KOPT-K1 (cell line): ENCODE data around the gene CCDC85B.

ENCODE experiments used
- H3K27ac ChIP-seq: fragments of 200-600 bp; sonication (generic); 2 replicates; pipeline ENCODE4 v1.5.1; 2016; ENCODE audit warnings: antibody characterized with exemption, mild to moderate bottlenecking, low read depth, low read length; ENCODE audit not compliant: poor library complexity, severe bottlenecking
- H3K36me3 ChIP-seq: fragments of 200-600 bp; sonication (generic); 2 replicates; pipeline ENCODE4 v1.5.1; 2017; ENCODE audit warnings: antibody characterized with exemption, mild to moderate bottlenecking, low read length, moderate library complexity; ENCODE audit not compliant: insufficient read depth
- H3K9me3 ChIP-seq: fragments of 200-600 bp; sonication (generic); 2 replicates; pipeline ENCODE4 v1.5.1; 2017; ENCODE audit warnings: antibody characterized with exemption, low read length, mild to moderate bottlenecking; ENCODE audit not compliant: insufficient read depth, poor library complexity, severe bottlenecking

Gene CCDC85B

DNA sequence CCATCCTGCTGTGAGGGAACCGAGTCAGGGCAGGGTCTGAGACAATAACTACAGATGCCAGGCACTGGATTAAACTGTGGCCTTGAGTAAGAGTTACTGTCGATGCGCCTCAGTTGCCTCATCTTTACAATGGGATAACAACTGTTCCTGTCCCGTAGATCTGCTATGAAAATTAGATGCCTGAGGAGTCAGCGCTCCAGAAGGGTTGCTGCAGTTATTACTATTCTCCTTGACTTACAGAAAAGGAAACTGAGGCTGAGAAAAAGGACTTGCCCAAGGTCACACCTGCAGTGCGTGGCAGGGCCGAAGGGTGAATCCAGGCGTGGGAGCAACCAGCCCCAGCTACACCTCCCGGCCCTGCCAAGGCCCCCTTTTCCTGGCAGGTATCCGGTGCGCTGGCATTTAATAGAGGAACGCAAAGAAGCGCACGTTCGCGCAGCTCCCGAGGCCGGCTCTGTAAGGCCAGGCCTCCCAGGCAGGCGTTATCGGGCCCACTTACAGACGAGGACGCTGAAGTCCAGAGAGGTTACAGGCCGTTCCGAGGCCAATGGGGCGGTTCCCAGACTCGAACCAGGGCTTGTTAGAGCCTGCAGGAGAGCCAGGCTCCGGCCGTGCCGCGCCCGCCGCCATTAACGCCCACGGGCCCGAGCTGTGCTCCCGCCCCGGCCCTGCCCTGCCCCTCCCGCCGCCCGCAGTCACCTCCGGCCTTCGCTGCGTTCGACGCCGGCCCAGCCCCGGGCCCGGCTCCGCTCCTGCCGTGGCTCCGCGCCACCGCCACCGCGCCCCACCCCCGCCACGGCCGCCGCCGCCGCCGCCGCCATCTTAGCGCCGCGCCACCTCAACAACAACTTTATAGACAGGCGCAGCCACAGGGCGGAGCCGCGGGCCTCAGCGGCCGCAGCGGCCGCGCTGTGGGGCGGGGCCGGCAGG lies 28.0 kb downstream of the CCDC85B start, which contains the start of gene C11orf68:
Gene C11orf68, minus strand, starts transcription at position 852 of the 930 bp plus-strand sequence. Its CDS starts 31 bp downstream, at position 821.
- Histone ChIP-seq H3K36me3 (peaks cover 29% of the 10 kb centered on the region), H3K27ac (peak within 1 kb of the TSS; percentile 90), H3K9me3 (no peaks in the 10 kb centered on the region)

DNA sequence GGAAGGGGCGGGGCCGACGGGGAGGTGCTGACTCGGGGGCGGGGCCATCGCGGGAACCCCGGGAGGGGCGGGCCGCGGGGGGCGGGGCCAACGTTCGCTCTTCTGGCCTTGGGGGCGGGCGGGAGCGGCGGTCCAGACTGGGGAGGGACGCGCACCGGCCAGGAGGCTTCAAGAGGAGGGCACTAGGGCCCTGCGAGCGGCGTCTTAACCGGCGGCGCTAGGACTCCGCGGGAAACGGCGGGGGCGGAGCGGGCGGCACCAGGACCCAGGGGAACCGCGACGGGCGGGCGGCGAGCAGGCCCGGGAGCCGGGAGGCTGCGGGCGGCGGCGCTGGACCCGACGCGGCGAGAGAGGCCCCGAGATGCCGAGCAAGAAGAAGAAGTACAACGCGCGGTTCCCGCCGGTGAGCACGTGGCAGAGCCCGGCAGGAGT lies 28.7 kb downstream of the CCDC85B start, which contains the start of gene DRAP1:
Gene DRAP1, plus strand, starts transcription at position 286 of the 432 bp plus-strand sequence. Its CDS starts 76 bp downstream, at position 362.
- H3K36me3 ChIP-seq = peaks cover 31% of the 10 kb centered on the region
- peak within 1 kb of the TSS; percentile 90 for H3K27ac ChIP-seq
- H3K9me3 ChIP-seq = no peaks in the 10 kb centered on the region

DNA sequence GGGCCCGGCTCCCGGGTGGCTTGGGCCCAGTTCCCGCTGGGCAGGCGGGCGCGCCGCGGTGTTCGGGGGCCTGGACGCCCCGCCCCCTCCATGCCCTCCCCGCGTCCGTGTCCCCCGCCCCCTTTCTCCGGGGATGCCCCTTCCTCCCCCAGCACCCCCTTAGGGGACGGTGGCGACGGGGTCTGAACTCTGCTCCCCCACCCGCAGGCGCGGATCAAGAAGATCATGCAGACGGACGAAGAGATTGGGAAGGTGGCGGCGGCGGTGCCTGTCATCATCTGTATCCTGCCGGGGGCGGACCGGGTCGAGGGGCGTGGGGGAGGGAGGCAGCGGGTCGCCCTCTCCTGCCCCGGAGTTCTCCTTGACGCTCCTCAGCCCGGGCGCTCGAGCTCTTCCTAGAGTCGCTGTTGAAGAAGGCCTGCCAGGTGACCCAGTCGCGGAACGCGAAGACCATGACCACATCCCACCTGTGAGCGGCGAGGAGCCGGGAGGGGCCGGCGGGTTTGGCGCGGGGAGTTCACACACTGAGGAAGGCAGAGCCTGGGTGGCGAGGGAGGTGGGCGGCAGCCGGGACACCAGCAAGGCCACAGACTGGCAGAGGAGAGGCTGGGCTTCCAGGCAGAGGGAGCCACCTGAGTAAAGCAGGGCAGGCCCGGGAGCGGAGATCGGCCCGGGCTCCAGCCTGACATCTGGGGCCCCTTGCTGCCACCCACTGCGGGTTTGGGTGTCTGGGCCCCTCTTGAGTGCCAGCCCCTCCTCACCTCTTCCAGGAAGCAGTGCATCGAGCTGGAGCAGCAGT lies 29.3 kb downstream of the CCDC85B start:
- peaks cover 37% of the 10 kb centered on the region for H3K36me3 ChIP-seq
- H3K27ac ChIP-seq = peak overlapping the region; percentile 84
- no peaks in the 10 kb centered on the region for H3K9me3 ChIP-seq

DNA sequence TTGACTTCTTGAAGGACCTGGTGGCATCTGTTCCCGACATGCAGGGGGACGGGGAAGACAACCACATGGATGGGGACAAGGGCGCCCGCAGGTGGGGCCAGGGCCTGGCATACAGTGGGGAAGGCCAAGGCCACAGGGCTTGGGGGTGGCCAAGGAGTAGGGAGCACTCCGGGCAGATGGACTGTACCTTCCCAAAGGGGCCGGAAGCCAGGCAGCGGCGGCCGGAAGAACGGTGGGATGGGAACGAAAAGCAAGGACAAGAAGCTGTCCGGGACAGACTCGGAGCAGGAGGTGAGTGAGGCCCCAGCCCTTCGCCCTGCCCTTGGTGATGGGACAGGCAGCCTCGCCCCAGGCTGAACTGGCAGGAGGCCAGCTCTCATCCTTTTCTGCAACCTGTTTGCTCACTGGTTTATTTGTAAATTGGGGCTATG lies 29.9 kb downstream of the CCDC85B start:
- Histone ChIP-seq H3K36me3 (peaks cover 42% of the 10 kb centered on the region), H3K27ac (peak overlapping the region; percentile 84)

DNA sequence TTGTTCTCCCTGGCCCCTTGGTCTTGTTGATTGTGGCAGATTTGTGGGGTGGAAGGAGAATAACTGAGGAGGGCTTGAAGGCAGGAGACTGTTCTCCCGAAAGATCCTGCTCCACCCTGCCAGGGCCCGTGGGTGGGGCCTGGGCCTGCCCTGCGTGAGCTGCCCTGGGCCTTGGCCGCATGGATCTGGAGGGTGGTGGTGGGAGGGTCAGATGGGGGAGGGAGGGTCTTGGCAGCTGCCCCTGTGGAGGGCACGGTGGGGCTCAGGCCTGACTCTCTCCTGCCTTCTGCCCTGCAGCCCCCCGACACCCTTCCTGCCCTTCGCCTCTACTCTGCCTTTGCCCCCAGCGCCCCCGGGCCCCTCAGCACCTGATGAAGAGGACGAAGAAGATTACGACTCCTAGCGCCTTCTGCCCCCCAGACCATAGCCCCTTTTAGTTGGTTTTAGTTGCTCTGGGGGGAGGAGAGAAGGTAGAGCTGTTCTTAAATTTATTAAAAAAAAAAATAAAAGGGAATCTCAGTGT lies 30.6 kb downstream of the CCDC85B start:
- no peaks in the 10 kb centered on the region for H3K9me3 ChIP-seq
- H3K27ac ChIP-seq = peak overlapping the region; percentile 84
- H3K36me3 ChIP-seq = peaks cover 43% of the 10 kb centered on the region

More for the DNA sequence above, 29.9 kb downstream of the CCDC85B start:
- no peaks in the 10 kb centered on the region for H3K9me3 ChIP-seq

DNA sequence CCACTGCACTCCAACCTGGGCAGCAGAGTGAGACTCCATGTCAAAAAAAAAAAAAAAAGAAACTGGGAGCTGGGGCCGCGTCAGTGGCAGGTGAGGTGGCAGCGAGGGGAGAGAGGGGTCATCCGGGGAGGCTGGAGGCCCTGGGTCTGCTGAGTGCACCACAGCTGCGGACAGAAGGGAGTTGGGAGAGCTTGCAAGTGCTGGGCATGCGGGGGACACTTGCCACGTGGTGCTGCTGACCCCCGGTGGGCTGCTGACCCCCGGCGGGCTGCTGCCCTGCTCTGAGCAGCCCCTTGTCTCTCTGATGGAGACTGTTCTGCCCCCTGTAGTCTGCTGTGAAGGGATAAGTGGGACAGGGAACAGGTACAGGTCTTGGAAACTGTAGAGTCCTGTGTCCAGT lies 31.4 kb downstream of the CCDC85B start:
- no peaks in the 10 kb centered on the region for H3K9me3 ChIP-seq
- peaks cover 43% of the 10 kb centered on the region for H3K36me3 ChIP-seq
- no peak overlapping the region for H3K27ac ChIP-seq

DNA sequence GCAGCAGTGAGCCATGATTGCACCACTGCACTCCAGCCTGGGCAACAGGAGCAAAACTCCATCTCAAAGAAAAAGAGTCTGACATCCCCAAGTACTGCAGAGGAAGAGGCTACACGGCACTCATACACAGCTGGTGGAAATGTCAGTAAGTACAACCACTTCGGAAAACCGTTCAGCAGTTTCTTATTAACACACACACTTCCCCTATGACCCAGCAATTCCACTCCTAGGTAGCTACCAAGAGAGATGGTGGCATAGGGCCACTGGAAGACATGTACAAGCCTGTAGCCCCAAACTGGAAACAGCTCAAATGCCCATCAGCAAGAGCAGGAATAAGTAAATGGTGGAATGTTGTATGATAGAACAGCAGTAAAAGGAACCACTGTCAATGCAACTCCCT lies 32.1 kb downstream of the CCDC85B start:
- no peak overlapping the region for H3K27ac ChIP-seq
- H3K9me3 ChIP-seq = no peaks in the 10 kb centered on the region
- H3K36me3 ChIP-seq = peaks cover 43% of the 10 kb centered on the region

DNA sequence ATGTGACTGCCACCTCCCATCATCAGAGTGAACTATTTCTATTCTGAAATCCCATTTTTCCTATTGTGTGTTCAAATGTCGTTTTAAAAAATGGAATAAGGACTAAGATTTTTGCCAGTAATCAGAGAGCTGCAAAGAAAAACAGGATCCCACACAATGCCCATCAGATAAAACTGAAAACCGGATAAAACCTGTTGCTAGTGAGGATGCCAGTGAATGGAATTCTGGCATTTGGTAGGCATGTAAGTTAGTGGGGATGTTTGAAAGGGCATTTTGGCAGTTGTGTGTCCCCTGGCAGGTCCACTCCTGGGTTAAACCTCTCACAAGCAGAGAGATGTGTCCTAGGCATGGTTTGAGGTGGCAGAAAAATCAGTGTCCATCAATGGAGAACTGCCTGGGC lies 34.9 kb downstream of the CCDC85B start:
- Histone ChIP-seq H3K9me3 (no peaks in the 10 kb centered on the region), H3K36me3 (peaks cover 43% of the 10 kb centered on the region), H3K27ac (no peak overlapping the region)

DNA sequence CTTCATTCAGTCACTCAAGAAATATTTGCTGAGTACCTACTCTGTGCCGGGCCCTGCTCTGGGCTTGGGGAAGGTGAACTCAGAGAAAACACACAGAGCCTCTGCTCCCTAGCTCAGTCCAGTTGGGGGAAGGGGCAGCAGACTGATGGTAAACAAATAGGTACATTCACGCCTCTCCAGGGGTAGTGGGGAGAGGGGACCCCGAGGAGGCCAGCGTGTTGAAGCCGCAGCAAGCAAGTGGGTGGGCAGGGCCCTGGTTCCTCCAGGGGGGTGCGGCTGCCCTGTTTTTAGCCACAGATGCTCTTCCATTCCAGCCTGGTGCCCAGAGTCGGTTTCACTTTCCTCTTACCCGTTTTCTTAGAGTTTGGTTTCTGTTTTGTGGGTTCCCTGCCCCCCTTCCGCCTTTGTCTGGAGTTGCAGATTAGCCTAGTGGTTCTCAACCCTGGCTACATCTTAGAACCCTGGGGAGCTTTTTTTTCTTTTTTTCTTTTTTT lies 37.5 kb downstream of the CCDC85B start:
- Histone ChIP-seq H3K9me3 (no peaks in the 10 kb centered on the region), H3K36me3 (peaks cover 19% of the 10 kb centered on the region), H3K27ac (peak overlapping the region; percentile 96)

DNA sequence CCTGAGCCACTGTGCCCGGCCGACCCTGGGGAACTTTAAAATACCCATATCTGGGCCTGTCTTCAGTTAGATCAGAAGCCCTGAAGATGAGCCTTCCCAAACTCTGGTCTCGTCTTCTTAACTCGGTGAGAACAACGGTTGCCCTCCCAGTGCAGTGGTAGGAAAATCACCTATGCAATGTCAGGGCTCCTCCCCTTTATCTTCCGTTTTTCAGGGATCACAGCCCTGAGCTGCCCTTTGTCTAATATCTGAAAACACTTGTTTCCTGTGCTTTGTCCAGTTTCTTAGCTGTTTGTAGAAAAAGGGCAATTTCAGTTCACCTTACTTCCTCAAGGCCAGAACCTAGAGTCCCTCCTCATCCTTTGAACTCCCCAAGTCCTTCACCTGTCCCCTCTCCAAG lies 38.2 kb downstream of the CCDC85B start:
- Histone ChIP-seq H3K27ac (peak overlapping the region; percentile 96), H3K9me3 (no peaks in the 10 kb centered on the region)

DNA sequence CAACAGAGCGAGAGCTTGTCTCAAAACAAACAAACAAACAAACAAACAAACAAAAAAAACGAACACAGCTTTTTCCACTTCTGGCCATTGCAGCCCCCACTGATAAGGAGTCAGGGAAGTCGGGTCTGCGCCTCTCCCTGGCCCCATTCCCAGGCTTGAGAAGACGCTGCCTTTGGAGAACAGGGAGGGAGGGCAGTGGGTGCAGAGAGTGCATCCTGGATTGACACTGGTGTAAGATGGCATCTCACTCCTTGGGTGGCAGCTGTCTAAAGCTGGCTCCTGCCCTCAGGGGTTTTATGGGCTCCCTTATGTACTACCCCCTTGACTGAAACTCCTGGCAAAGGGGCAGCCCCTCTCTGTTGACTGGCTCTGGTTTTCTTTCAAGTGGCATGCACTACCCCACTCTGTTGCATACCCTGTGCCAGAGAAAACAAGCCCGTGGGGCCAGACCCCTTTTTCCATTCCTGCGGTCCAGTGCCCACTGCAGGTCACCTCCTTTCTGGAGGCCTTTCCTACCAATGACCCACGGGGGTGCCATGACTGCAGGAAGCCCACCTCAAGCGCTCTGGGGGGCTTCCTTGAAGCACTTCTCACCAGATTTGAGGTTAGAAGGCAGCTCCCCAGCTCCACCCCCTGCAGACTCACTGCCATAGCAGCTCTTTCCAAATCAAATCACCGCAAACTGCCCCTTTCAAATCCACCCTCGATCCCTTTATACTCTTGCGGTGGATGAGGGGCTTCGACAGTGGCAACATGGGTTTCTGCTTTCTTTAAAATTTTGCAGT lies 41.5 kb downstream of the CCDC85B start:
- Histone ChIP-seq H3K36me3 (no peaks in the 10 kb centered on the region), H3K9me3 (no peaks in the 10 kb centered on the region), H3K27ac (peak overlapping the region; percentile 37)

More for the DNA sequence above, 38.2 kb downstream of the CCDC85B start:
- H3K36me3 ChIP-seq = peaks cover 12% of the 10 kb centered on the region; the same call in 1 of the 2 replicates

DNA sequence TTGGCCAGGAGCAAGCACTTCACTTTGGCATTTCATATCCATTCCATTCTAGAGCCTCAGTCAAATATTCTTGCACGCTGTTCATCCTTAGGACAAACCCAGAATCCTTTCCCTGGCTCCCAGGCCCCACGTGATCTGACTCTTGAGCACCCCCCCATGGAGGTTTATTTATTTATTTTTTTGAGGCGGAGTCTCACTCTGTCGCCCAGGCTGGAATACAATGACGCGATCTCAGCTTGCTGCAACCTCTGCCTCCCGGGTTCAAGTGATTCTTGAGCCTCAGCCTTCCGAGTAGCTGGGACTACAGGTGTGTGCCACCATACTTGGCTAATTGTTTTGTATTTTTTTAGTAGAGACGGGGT lies 42.1 kb downstream of the CCDC85B start:
- Histone ChIP-seq H3K9me3 (no peaks in the 10 kb centered on the region), H3K27ac (no peak overlapping the region), H3K36me3 (no peaks in the 10 kb centered on the region)

DNA sequence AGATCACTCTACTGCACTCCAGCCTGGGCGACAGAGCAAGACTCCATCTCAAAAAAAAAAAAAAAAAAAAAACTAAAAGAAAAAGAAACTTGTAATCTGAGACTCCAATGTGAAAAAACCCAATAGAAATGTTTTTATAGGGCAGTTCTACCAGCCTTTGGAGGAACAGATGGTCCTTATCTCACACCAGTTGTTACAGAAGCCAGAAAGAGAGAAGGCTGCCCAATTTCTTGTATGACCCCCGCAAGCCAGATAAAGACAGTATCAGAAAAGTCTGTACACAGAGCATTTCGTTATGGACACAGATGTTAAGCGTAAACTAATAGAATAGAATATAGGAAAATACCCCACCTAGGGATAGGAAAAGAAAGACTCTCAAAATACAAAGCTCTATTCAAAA lies 43.5 kb downstream of the CCDC85B start:
- H3K9me3 ChIP-seq = no peaks in the 10 kb centered on the region
- no peaks in the 10 kb centered on the region for H3K36me3 ChIP-seq
- H3K27ac ChIP-seq = no peak overlapping the region

DNA sequence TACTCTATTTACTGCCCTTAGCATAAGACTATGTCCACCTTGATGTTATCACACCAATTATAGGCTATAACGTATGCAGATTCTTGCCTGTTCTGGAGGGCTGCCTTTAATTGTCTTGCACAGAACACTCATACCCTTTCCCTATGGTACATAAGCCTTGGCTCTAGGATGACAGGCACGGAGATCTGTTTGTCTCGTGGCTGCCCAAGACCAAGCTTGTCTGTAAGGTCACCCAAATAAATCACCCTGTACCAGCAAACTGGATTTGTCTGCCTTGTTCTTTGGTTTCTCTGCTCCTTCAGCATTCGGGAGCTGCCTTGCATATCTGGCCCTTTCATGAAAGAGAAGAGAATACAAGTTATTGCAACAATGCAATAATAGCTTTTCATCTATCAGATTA lies 47.3 kb downstream of the CCDC85B start:
- Histone ChIP-seq H3K9me3 (no peaks in the 10 kb centered on the region), H3K27ac (no peak overlapping the region), H3K36me3 (no peaks in the 10 kb centered on the region)
